B cell (primary cell): ENCODE results near the gene PCDH9.

Experiments
- EZH2 ChIP-seq: IDR thresholded peaks from 2 replicates; pipeline ENCODE4 v1.6.1; 2012; ENCODE audit warnings: borderline replicate concordance, low read depth, mild to moderate bottlenecking, moderate library complexity, low read length; ENCODE audit not compliant: insufficient read depth, poor library complexity, severe bottlenecking
- TF ChIP-seq, protein P1 (sequence below): fragments of 200-600 bp; IDR thresholded peaks from one replicate; pipeline ENCODE4 v1.8.0; 2022; ENCODE audit warnings: antibody characterized with exemption, mild to moderate bottlenecking

DNA sequence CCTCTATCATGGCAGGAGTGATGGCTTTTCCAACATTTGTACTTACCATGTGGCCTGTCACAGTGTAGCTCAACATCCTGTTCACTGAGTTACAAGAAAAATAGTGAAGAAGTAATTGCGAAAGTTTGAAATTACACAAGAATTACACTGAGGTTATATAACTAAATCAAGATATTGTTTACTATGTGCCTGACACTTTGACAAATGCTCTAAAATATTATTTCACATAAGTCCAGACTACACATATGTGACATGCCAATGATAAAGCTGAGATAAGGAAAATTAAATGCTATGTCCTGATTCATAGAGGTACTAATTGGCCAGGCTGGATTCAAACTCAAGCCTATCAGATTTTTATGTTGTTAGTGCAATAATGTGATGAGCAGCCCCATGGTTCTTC, 451.7 kb downstream of the PCDH9 start:
- TF ChIP-seq, protein P1, sequence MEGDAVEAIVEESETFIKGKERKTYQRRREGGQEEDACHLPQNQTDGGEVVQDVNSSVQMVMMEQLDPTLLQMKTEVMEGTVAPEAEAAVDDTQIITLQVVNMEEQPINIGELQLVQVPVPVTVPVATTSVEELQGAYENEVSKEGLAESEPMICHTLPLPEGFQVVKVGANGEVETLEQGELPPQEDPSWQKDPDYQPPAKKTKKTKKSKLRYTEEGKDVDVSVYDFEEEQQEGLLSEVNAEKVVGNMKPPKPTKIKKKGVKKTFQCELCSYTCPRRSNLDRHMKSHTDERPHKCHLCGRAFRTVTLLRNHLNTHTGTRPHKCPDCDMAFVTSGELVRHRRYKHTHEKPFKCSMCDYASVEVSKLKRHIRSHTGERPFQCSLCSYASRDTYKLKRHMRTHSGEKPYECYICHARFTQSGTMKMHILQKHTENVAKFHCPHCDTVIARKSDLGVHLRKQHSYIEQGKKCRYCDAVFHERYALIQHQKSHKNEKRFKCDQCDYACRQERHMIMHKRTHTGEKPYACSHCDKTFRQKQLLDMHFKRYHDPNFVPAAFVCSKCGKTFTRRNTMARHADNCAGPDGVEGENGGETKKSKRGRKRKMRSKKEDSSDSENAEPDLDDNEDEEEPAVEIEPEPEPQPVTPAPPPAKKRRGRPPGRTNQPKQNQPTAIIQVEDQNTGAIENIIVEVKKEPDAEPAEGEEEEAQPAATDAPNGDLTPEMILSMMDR, result no peak
- no peak for TF ChIP-seq EZH2
